ENCODE measurements around the gene DAB1.

Gene DAB1

GRCh38 chr1:56957931-56958330 is 465.9 kb downstream of the DAB1 start:
- H3K27ac ChIP-seq, result no peak overlapping the region
- no peaks in the 10 kb centered on the region for H3K36me3 ChIP-seq
- intact Hi-C loops (cut with DNase I; ENCODE audit: low total_unique reads), result no loop called here
- H3K9me3 ChIP-seq, result no peaks in the 10 kb centered on the region
- no peaks in the 10 kb centered on the region for H3K4me1 ChIP-seq
- peaks cover 0 to 4% of the 10 kb centered on the region in 2 donors for H3K27me3 ChIP-seq
- no peak for TF ChIP-seq CTCF (IDR thresholded peaks at IDR 0.05)
- DNase-seq, result no peak
- no peak overlapping the region for H3K4me3 ChIP-seq

- Histone ChIP-seq H3K27ac (no peak overlapping the region), H3K4me1 (no peaks in the 10 kb centered on the region), H3K9me3 (no peaks in the 10 kb centered on the region), H3K4me3 (no peak overlapping the region), H3K36me3 (no peaks in the 10 kb centered on the region), H3K27me3 (peaks cover 0 to 4% of the 10 kb centered on the region in 2 donors)
- DNase-seq, result no peak
- no peak for TF ChIP-seq CTCF (IDR thresholded peaks at IDR 0.05)
- intact Hi-C loops (cut with DNase I; ENCODE audit: low total_unique reads), result no loop called here
These were observed 469.2 kb downstream of the DAB1 start for GRCh38 chr1:56954664-56955063.

GRCh38 chr1:56953386-56953785 is 470.5 kb downstream of the DAB1 start:
- intact Hi-C loops (cut with DNase I; ENCODE audit: low total_unique reads), result no loop called here
- Histone ChIP-seq H3K4me1 (no peaks in the 10 kb centered on the region), H3K4me3 (no peak overlapping the region), H3K9me3 (no peaks in the 10 kb centered on the region), H3K27ac (no peak overlapping the region), H3K36me3 (no peaks in the 10 kb centered on the region), H3K27me3 (peaks cover 0 to under 1% of the 10 kb centered on the region in 2 donors)
- no peak for DNase-seq
- no peak for TF ChIP-seq CTCF (IDR thresholded peaks at IDR 0.05)

- H3K4me1 ChIP-seq, result no peaks in the 10 kb centered on the region
- intact Hi-C loops (cut with DNase I; ENCODE audit: low total_unique reads), result no loop called here
- no peaks in the 10 kb centered on the region for H3K9me3 ChIP-seq
- TF ChIP-seq CTCF (IDR thresholded peaks at IDR 0.05), result no peak
- no peaks in the 10 kb centered on the region for H3K36me3 ChIP-seq
- H3K4me3 ChIP-seq, result no peak overlapping the region
- no peak overlapping the region for H3K27ac ChIP-seq
- H3K27me3 ChIP-seq, result no peaks in the 10 kb centered on the region
- DNase-seq, result no peak
These were observed 471.4 kb downstream of the DAB1 start for GRCh38 chr1:56952501-56952900.

- Histone ChIP-seq H3K9me3 (no peaks in the 10 kb centered on the region), H3K36me3 (no peaks in the 10 kb centered on the region), H3K27ac (no peak overlapping the region), H3K27me3 (no peaks in the 10 kb centered on the region), H3K4me3 (no peak overlapping the region), H3K4me1 (no peaks in the 10 kb centered on the region)
- intact Hi-C loops (cut with DNase I; ENCODE audit: low total_unique reads), result no loop called here
- TF ChIP-seq CTCF (IDR thresholded peaks at IDR 0.05), result no peak
- DNase-seq, result no peak
These were observed 475.3 kb downstream of the DAB1 start for GRCh38 chr1:56948403-56949023.

Measured in tibial artery (tissue), 4 donors.